Body of pancreas (tissue), 4 donors: ENCODE results near the gene MAP4K2.

Experiments
- CTCF ChIP-seq, 7 experiments: fragments of 450-650 bp in 4 of 7; fragments of 200-600 bp in 3 of 7; sonication (generic) in 3 of 7; IDR thresholded peaks; one replicate each; pipeline ENCODE4 v1.5.1; 2016 to 2019; ENCODE audit warnings: antibody characterized with exemption in 7 of 7
- POLR2A ChIP-seq, 3 donors: fragments of 450-650 bp; IDR thresholded peaks; one replicate each; pipeline ENCODE4 v1.6.1; 2016; ENCODE audit warnings: antibody characterized with exemption in 3 of 3, mild to moderate bottlenecking in 2 of 3

GRCh38 chr11:64832467-64833197, 29.6 kb upstream of the MAP4K2 start:
- TF ChIP-seq CTCF (IDR thresholded peaks at IDR 0.05) (no peak), POLR2A (IDR thresholded peaks at IDR 0.05) (no peak)
